Smooth muscle cell (in vitro differentiated cells): Measurements from ENCODE around the gene ZNF512B. TPM values are rescaled to one million over a fixed set of nuclear protein-coding genes. Genes with fewer than 3 reads are reported as not detected.

Source experiments
- DNase-seq: peaks from one replicate; lab custom pipeline; 2025; ENCODE audit not compliant: unreplicated experiment; lab: John Stamatoyannopoulos, UW
- H2AFZ ChIP-seq: fragments of 200-600 bp; sonication (generic); 2 replicates; pipeline ENCODE4 v1.6.0; 2016; ENCODE audit warnings: antibody characterized with exemption, low read depth, mild to moderate bottlenecking
- H3F3A ChIP-seq: fragments of 200-600 bp; sonication (generic); 2 replicates; pipeline ENCODE4 v1.6.0; 2017; ENCODE audit warnings: antibody characterized with exemption, low read depth
- H3K27ac ChIP-seq: fragments of 200-600 bp; sonication (generic); 2 replicates; pipeline ENCODE4 v1.5.1; 2016; ENCODE audit warnings: low read depth, mild to moderate bottlenecking
- H3K27me3 ChIP-seq: fragments of 200-600 bp; sonication (generic); 2 replicates; pipeline ENCODE4 v1.6.1; 2016; ENCODE audit warnings: low read depth, mild to moderate bottlenecking
- H3K36me3 ChIP-seq: fragments of 200-600 bp; sonication (generic); 2 replicates; pipeline ENCODE4 v1.5.1; 2016; ENCODE audit warnings: low read depth
- H3K4me1 ChIP-seq: fragments of 200-600 bp; sonication (generic); 2 replicates; pipeline ENCODE4 v1.5.1; 2016; ENCODE audit warnings: low read depth
- H3K4me2 ChIP-seq: fragments of 200-600 bp; sonication (generic); 2 replicates; pipeline ENCODE4 v1.6.0; 2016; ENCODE audit warnings: mild to moderate bottlenecking
- H3K4me3 ChIP-seq: fragments of 200-600 bp; sonication (generic); 2 replicates; pipeline ENCODE4 v1.5.1; 2016; ENCODE audit warnings: mild to moderate bottlenecking
- H3K79me2 ChIP-seq: fragments of 200-600 bp; sonication (generic); 2 replicates; pipeline ENCODE4 v1.6.0; 2016; ENCODE audit warnings: low read depth, mild to moderate bottlenecking
- H3K9ac ChIP-seq: fragments of 200-600 bp; sonication (generic); 2 replicates; pipeline ENCODE4 v1.6.0; 2016; ENCODE audit warnings: low read depth
- H3K9me3 ChIP-seq: fragments of 200-600 bp; sonication (generic); replicated peaks from 2 replicates; pipeline ENCODE4 v1.5.1; 2016; ENCODE audit warnings: low read depth
- H4K20me1 ChIP-seq: fragments of 200-600 bp; sonication (generic); 2 replicates; pipeline ENCODE4 v1.6.0; 2016; ENCODE audit warnings: low read depth
- WGBS: methylation state at CpG from one replicate; pipeline ENCODE4 v1.1.7; 2016; ENCODE audit warnings: low lambda C conversion rate; 5-methylcytosine and 5-hydroxymethylcytosine counted together
- polyA plus RNA-seq: library from polyadenylated mRNA; unstranded; fragments of >200 nt; fragmentation: Nextera tagmentation; extraction: Ambion mirVana; gene quantifications from 2 replicates; pipeline ENCODE4 v1.2.1, GENCODE V29; 2016
- total RNA-seq: library from RNA; depleted of rRNA; stranded (reverse); fragments of >200 nt; gene quantifications from 2 replicates; pipeline ENCODE4 v1.2.3, GENCODE V29; 2014
- TF ChIP-seq, protein P1 (sequence below): fragments of 200-600 bp; sonication (generic); IDR thresholded peaks from 2 replicates; pipeline ENCODE4 v1.5.1; 2017; ENCODE audit warnings: borderline replicate concordance, mild to moderate bottlenecking, antibody characterized with exemption; ENCODE audit not compliant: insufficient read depth, poor library complexity, severe bottlenecking

ZNF512B gene
- total and polyA plus RNA-seq, 2 experiments from 2014 or later, result 4.6 to 5.6 TPM

DNA sequence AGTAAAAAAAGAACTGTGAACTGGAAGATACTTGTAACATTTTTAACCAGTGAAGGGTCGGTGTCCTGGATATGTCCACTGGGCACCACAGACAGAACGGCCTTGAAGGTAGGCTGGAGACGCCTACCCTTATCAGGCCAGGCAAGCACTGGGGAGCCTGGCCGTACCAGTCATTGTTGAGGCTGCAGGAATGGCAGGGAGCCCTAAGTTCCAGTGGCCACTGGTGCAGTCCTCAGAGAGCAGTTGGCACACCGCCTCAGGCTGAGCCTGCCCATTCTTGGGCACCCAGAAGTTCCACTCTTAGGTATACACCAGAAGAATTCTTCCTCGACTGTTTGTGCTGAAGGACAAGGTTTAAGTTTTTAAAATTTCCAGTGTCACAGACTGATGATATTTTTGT is 54.3 kb downstream of the ZNF512B start:
- peaks cover 91% of the 10 kb centered on the region for H3K79me2 ChIP-seq
- H4K20me1 ChIP-seq, result peaks cover 93% of the 10 kb centered on the region
- H3K4me3 ChIP-seq, result no peak overlapping the region
- H3F3A ChIP-seq, result no peaks in the 10 kb centered on the region
- no peaks in the 10 kb centered on the region for H3K9me3 ChIP-seq
- H3K9ac ChIP-seq, result no peak overlapping the region
- H3K4me1 ChIP-seq, result peaks cover 4% of the 10 kb centered on the region
- 100% methylated on average over 6 of the region's 6 CpGs for WGBS
- no peak overlapping the region for H3K4me2 ChIP-seq
- no peak for DNase-seq
- no peaks in the 10 kb centered on the region for H3K27me3 ChIP-seq
- H3K27ac ChIP-seq, result no peak overlapping the region
- no peaks in the 10 kb centered on the region for H3K36me3 ChIP-seq
- no peak overlapping the region for H2AFZ ChIP-seq
- TF ChIP-seq, protein P1, sequence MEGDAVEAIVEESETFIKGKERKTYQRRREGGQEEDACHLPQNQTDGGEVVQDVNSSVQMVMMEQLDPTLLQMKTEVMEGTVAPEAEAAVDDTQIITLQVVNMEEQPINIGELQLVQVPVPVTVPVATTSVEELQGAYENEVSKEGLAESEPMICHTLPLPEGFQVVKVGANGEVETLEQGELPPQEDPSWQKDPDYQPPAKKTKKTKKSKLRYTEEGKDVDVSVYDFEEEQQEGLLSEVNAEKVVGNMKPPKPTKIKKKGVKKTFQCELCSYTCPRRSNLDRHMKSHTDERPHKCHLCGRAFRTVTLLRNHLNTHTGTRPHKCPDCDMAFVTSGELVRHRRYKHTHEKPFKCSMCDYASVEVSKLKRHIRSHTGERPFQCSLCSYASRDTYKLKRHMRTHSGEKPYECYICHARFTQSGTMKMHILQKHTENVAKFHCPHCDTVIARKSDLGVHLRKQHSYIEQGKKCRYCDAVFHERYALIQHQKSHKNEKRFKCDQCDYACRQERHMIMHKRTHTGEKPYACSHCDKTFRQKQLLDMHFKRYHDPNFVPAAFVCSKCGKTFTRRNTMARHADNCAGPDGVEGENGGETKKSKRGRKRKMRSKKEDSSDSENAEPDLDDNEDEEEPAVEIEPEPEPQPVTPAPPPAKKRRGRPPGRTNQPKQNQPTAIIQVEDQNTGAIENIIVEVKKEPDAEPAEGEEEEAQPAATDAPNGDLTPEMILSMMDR, result no peak

DNA sequence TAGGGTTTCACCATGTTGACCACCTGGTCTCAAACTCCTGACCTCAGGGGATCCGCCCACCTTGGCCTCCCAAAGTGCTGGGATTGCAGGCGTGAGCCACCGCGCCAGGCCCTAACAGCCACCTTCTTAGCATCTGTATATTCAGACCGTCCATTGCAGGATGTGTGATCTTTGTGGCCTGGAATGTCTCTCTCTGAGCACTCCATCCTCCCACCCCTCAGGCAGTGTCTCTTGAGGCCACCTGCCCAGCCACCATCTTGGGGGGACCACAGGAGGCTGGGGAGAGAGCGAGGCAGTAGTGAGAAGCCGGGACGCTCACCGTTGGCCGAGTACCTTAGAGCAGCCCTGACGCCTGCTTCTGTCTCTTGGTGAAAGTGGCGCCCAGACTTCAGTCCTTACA is 56.0 kb downstream of the ZNF512B start:
- no peak overlapping the region for H3K27ac ChIP-seq
- DNase-seq, result no peak
- H3K36me3 ChIP-seq, result no peaks in the 10 kb centered on the region
- H3K27me3 ChIP-seq, result no peaks in the 10 kb centered on the region
- 94% methylated on average over 12 of the region's 12 CpGs for WGBS
- peaks cover 98% of the 10 kb centered on the region for H3K79me2 ChIP-seq
- no peak overlapping the region for H3K4me3 ChIP-seq
- H2AFZ ChIP-seq, result no peak overlapping the region
- TF ChIP-seq, protein P1, result no peak
- no peaks in the 10 kb centered on the region for H3K9me3 ChIP-seq
- H3K9ac ChIP-seq, result no peak overlapping the region
- H3K4me1 ChIP-seq, result peaks cover 4% of the 10 kb centered on the region
- no peak overlapping the region for H3K4me2 ChIP-seq
- no peaks in the 10 kb centered on the region for H3F3A ChIP-seq
- peaks cover 100% of the 10 kb centered on the region for H4K20me1 ChIP-seq

DNA sequence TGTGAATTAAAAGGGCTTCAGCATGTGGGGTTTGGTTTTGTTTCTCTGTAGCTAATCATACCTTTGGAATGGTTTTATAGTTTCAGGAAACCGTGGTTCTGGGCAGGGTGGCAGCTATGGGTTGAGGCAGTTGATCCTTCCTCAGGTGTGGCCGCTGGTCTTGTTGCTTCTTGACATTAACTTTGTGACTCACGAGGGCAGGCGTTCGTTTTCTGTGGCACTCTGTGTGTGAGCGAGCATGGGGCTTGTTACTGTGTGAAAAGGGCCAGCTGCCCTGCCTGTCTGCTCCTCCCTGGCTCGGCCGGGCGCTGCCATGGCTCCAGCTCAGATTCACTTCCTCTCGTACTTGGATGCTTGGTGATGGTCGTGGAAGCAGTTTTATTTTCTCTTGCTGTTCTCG is 58.6 kb downstream of the ZNF512B start:
- H3K4me2 ChIP-seq, result no peak overlapping the region
- 80% methylated on average over 12 of the region's 12 CpGs for WGBS
- no peaks in the 10 kb centered on the region for H3K27me3 ChIP-seq
- H3K79me2 ChIP-seq, result peaks cover 98% of the 10 kb centered on the region
- H3K4me1 ChIP-seq, result peaks cover 4% of the 10 kb centered on the region
- peaks cover 100% of the 10 kb centered on the region for H4K20me1 ChIP-seq
- no peak overlapping the region for H3K4me3 ChIP-seq
- no peak overlapping the region for H3K9ac ChIP-seq
- H3K27ac ChIP-seq, result peak overlapping the region; percentile 31
- H2AFZ ChIP-seq, result no peak overlapping the region
- no peaks in the 10 kb centered on the region for H3K9me3 ChIP-seq
- no peaks in the 10 kb centered on the region for H3K36me3 ChIP-seq
- TF ChIP-seq, protein P1, result no peak
- H3F3A ChIP-seq, result no peaks in the 10 kb centered on the region
- no peak for DNase-seq

DNA sequence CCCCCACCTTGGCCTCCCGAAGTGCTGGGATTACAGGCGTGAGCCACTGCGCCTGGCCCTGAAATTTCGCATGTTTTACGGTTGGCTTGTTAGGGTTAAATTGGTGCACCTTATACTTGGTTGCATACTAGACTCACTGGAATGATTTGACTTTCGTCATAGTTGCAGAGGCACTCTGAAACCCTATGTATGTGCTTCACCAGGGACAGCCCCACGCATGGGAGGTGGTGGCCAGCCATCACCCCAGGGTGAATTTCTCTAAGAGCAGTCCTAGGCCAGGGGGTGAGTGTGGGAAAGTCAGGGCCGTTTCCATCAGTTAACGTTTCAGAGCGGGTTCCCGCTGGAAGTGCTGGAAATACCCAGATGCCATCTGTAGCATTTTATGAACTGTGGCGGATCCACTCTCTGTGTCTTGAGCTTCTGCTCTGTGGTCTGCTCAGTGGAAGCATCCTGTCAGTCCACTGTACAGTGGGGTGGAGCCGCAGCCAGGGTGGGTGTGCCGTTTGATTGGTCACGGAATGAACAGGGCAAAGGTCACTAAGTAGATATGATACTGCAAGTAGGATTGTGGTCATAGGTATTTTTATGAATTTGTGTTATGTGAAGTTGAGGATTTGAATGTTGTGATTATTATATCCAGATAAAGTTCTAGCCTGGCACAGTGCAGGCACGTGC is 61.6 kb downstream of the ZNF512B start:
- Histone ChIP-seq H3K4me3 (no peak overlapping the region), H3K27ac (no peak overlapping the region), H3F3A (no peaks in the 10 kb centered on the region), H4K20me1 (peaks cover 100% of the 10 kb centered on the region), H3K4me2 (no peak overlapping the region), H3K36me3 (no peaks in the 10 kb centered on the region), H3K79me2 (peaks cover 100% of the 10 kb centered on the region), H2AFZ (no peak overlapping the region), H3K27me3 (no peaks in the 10 kb centered on the region), H3K9ac (no peak overlapping the region), H3K9me3 (no peaks in the 10 kb centered on the region), H3K4me1 (peaks cover 4% of the 10 kb centered on the region)
- DNase-seq, result no peak
- TF ChIP-seq, protein P1, result no peak
- 93% methylated on average over 16 of the region's 16 CpGs for WGBS
